HG03045 (cell line): ENCODE measurements around the gene ZNF641.
"Not testable (repeated sequence)": the region's sequence is repeated elsewhere in the genome, so short reads cannot be mapped to it uniquely, and the experiment has no call there.

Experiments used
- ATAC-seq: cut with Tn5 transposase; IDR thresholded peaks from one replicate; pipeline ENCODE4 v1.9.1; 2021; ENCODE audit warnings: mild to moderate bottlenecking, moderate library complexity; ENCODE audit not compliant: unreplicated experiment

Gene ZNF641

GRCh38 chr12:48336061-48336460 lies 14.7 kb downstream of the ZNF641 start:
- ATAC-seq: no peak

DNA sequence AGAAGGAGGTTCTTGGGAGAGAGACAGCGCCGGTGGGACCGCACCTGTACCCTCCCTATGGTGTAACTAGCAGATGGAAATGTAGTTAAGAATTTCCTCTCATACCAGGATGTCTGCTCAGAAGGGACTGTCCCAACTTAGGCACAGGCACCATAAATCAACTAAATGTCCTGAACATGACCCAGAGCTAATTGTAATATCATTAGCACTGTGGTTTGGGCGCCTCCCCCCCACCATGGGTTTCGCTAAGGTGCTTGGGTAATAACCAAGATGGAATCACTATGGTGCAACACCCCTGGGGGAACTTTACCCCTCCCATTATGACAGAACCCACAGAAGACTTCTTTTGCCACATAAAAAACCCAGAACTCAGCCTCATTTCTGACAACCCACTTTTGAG lies 15.9 kb downstream of the ZNF641 start:
- ATAC-seq: no peak

GRCh38 chr12:48333680-48334079 lies 17.0 kb downstream of the ZNF641 start:
- not testable (repeated sequence) for ATAC-seq

- no peak for ATAC-seq
Observed at GRCh38 chr12:48331399-48331798, 19.3 kb downstream of the ZNF641 start.

GRCh38 chr12:48329199-48329939 lies 21.4 kb downstream of the ZNF641 start:
- ATAC-seq: no peak

GRCh38 chr12:48316491-48316890 lies 34.2 kb downstream of the ZNF641 start:
- no peak for ATAC-seq

DNA sequence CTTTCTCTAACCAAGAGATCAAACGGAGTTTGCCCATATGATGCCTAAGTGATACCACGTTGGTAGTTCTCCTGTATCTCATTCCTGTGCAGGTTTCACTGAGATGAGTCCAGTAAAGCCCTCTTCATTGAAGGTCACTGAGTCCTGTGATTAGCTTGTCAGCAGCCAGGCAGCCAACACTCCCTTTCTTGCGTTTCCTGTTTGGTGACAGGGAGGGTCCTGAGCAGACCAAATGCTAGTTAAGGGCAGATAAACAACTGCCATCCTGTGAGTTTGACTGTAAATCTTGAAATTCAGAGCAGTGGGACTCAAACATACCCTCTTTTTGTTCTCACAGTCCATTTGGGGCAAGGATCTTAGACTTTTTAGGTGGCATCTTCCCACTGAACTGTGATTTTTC lies 39.4 kb downstream of the ZNF641 start:
- no peak for ATAC-seq

GRCh38 chr12:48307269-48307668 lies 43.5 kb downstream of the ZNF641 start:
- no peak for ATAC-seq

DNA sequence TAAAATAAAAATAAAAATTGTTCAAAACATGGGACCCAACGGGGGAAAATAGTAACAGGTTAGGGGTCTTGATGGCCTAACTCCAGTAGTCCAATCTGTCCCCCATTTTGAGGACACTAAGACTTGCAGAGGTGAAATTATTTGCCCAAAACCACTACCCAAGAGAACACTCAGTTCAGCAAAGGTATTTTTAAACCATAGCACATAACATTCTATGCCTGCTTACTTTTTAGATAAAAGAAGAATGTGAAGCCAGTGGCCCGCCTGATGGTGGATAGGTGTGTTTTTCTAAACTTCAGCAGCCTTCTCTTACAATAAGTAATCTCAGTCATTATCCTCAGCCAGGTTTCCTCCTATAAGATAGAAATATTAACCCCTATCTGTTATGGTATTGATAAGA lies 45.5 kb downstream of the ZNF641 start:
- ATAC-seq: no peak

DNA sequence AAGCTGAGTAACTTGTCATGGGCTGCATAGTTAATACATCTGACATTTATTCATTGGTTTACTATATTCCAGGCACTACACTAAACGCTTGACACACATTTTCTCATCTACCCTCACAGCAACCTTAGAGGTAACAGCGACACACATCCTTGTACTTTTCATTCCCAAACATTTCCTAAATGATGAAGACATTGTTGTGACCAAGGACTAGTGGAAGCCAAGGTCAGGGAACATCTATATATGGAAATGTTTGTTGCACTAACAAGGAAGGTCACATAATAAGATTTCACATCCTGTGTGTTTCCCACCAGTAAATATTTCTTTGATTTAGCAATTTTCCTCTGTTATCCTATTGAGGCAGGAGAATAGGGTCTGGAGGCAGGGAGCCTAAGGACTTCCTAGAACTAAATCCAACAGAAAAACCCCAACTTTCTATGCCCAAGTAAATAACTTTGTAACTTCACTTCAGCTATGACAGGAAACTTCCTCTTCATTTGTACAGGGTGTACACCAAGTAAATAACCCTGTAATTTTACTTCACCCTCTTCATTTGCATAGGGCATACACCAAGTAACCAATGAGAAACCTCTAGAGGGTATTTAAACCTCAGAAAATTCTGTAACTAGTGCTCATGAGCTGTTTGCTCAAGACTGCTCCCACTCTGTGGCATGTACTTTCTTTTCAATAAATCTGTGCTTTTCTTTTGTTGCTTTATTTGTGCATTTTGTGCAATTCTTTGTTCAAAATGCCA lies 48.4 kb downstream of the ZNF641 start:
- ATAC-seq: no peak

- no peak for ATAC-seq
Observed at GRCh38 chr12:48300774-48301173, 49.9 kb downstream of the ZNF641 start.

- ATAC-seq: no peak
Observed at GRCh38 chr12:48296586-48297282, 54.0 kb downstream of the ZNF641 start.

DNA sequence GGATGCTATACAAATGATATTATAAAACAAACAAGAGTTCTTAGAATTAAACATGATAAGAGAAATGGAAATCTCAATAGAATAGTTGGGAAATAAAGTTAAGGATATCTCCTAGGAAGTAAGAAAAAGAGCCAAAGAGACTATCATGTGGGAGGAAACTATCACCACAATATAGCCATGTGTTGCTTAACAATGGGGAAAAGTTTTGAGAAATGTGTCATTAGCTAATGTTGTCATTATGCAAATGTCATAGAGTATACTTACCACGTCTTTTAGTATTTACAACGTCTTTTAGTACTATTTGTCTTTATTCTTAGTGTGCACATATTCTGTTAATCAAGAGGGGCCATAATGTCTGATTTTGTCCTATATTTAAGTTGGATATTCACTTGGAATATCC lies 58.7 kb downstream of the ZNF641 start:
- no peak for ATAC-seq

- ATAC-seq: no peak
Observed at GRCh38 chr12:48291511-48291910, 59.2 kb downstream of the ZNF641 start.

GRCh38 chr12:48288387-48289268 lies 62.1 kb downstream of the ZNF641 start:
- no peak for ATAC-seq
